Medulla oblongata (tissue), 1 donor: ENCODE data around the gene YAE1.

Experiments
- DNase-seq: peaks from one replicate; pipeline ENCODE4 v3.0.0-alpha.2; 2015; ENCODE audit errors: extremely low spot score

YAE1 gene

GRCh38 chr7:39606941-39607340, 40.7 kb downstream of the YAE1 start:
- no peak for DNase-seq

GRCh38 chr7:39607865-39608264, 41.7 kb downstream of the YAE1 start:
- DNase-seq, result no peak

GRCh38 chr7:39608278-39608677, 42.1 kb downstream of the YAE1 start:
- DNase-seq, result no peak

GRCh38 chr7:39609113-39609934, 43.1 kb downstream of the YAE1 start:
- no peak for DNase-seq

- DNase-seq, result no peak
Observed at GRCh38 chr7:39609935-39610263, 43.7 kb downstream of the YAE1 start.

- DNase-seq, result no peak
Observed at GRCh38 chr7:39613577-39613976, 47.4 kb downstream of the YAE1 start.

- no peak for DNase-seq
Observed at GRCh38 chr7:39614299-39614698, 48.1 kb downstream of the YAE1 start.

GRCh38 chr7:39615350-39615975, 49.3 kb downstream of the YAE1 start:
- no peak for DNase-seq

GRCh38 chr7:39616138-39616537, 49.9 kb downstream of the YAE1 start:
- DNase-seq, result no peak

GRCh38 chr7:39617005-39617404, 50.8 kb downstream of the YAE1 start:
- DNase-seq, result no peak

GRCh38 chr7:39618868-39619267, 52.7 kb downstream of the YAE1 start:
- DNase-seq, result no peak

- DNase-seq, result no peak
Observed at GRCh38 chr7:39620486-39620885, 54.3 kb downstream of the YAE1 start.

GRCh38 chr7:39621261-39621660, 55.1 kb downstream of the YAE1 start:
- DNase-seq, result no peak

- no peak for DNase-seq
Observed at GRCh38 chr7:39621784-39622411, 55.7 kb downstream of the YAE1 start.
